Measurements from ENCODE around the gene ANHX.

- TF ChIP-seq CTCF (conservative IDR thresholded peaks at IDR 0.05 in 1 of 2, IDR thresholded peaks at IDR 0.05 in 1 of 2; ENCODE audit: extremely low read depth in 1 of 2, insufficient read depth in 1 of 2, low read depth in 1 of 2, low read length in 2 of 2) = no peak
- TF ChIP-seq EZH2 (IDR thresholded peaks at IDR 0.05; ENCODE audit: borderline replicate concordance, low read length) = no peak
These were observed 33.8 kb downstream of the ANHX start for GRCh38 chr12:133201888-133202287.
